Coronary artery (tissue), 2 donors: ENCODE measurements around the gene MISP3.

Source experiments
- DNase-seq: peaks from one replicate; pipeline ENCODE4 v3.0.0-alpha.2; 2017; ENCODE audit warnings: low spot score
- H3K27ac ChIP-seq, 2 donors: fragments of 200-600 bp; sonication (generic); one replicate each; pipeline ENCODE4 v1.5.1; 2016 to 2019
- H3K4me3 ChIP-seq: fragments of 200-600 bp; sonication (generic); 2 replicates; pipeline ENCODE4 v1.5.1; 2016; ENCODE audit warnings: mild to moderate bottlenecking, moderate library complexity
- CTCF ChIP-seq: fragments of 200-600 bp; sonication (generic); IDR thresholded peaks from one replicate; pipeline ENCODE4 v1.5.1; 2019; ENCODE audit warnings: antibody characterized with exemption

Gene MISP3

GRCh38 chr19:14122924-14123323, 50.3 kb downstream of the MISP3 start:
- H3K27ac ChIP-seq: no peak overlapping the region
- no peak for DNase-seq
- no peak for TF ChIP-seq CTCF
- no peak overlapping the region for H3K4me3 ChIP-seq
